CD4-positive, alpha-beta T cell (primary cell): Measurements from ENCODE around the gene STK24. TPM values are rescaled to one million over a fixed set of nuclear protein-coding genes. Genes with fewer than 3 reads are reported as not detected.
A peak's percentile ranks its signal among the peaks of the same experiment; 100 is the strongest.

Experiments
- ATAC-seq: fragments of 200-7000 bp; cut with Tn5 transposase; one replicate; pipeline ENCODE4 v1.10.0; 2022; ENCODE audit warnings: mild to moderate bottlenecking; ENCODE audit not compliant: poor library complexity
- CTCF ChIA-PET: fragments of 350-600 bp; sonication (Branson Sonifier 250); formaldehyde crosslinking; loops from one replicate; lab custom pipeline; 2021; ENCODE audit warnings: antibody characterized with exemption, inconsistent platforms; lab: Charles Lee
- POLR2A ChIA-PET: fragments of 350-600 bp; sonication (Branson Sonifier 250); formaldehyde crosslinking; loops from one replicate; lab custom pipeline; 2021; ENCODE audit warnings: antibody characterized with exemption, inconsistent platforms; lab: Charles Lee
- DNase-seq, 14 experiments: peaks; one replicate each; pipeline ENCODE4 v3.0.0-alpha.2; 2013 to 2020; ENCODE audit warnings: mixed read lengths in 2 of 14
- H3K27ac ChIP-seq, 2 donors: one replicate each; pipeline versions ENCODE4 v1.5.1 to v1.7.0; 2013; ENCODE audit warnings: low read length in 2 of 2, low read depth in 1 of 2, mild to moderate bottlenecking in 1 of 2
- H3K27me3 ChIP-seq, 2 experiments: 1 replicate in 1 of 2; 2 replicates in 1 of 2; pipeline versions ENCODE4 v1.6.1 to v1.7.0; 2013; ENCODE audit warnings: low read length in 2 of 2, control low read depth in 1 of 2, mild to moderate bottlenecking in 1 of 2, moderate library complexity in 1 of 2; ENCODE audit not compliant: insufficient read depth in 2 of 2, control insufficient read depth in 1 of 2
- H3K36me3 ChIP-seq: one replicate; pipeline ENCODE4 v1.6.1; 2013; ENCODE audit warnings: low read length, control low read depth; ENCODE audit not compliant: insufficient read depth
- H3K4me1 ChIP-seq: one replicate; pipeline ENCODE4 v1.6.1; 2013; ENCODE audit warnings: low read length, control low read depth; ENCODE audit not compliant: insufficient read depth
- H3K4me3 ChIP-seq: one replicate; pipeline ENCODE4 v1.5.1; 2013; ENCODE audit warnings: mild to moderate bottlenecking, low read length, moderate library complexity
- H3K9me3 ChIP-seq, 2 experiments: 1 replicate in 1 of 2; 2 replicates in 1 of 2; pipeline versions ENCODE4 v1.6.1 to v1.7.0; 2013; ENCODE audit warnings: low read length in 2 of 2, mild to moderate bottlenecking in 2 of 2, control low read depth in 1 of 2, moderate library complexity in 1 of 2; ENCODE audit not compliant: control insufficient read depth in 1 of 2, insufficient read depth in 1 of 2
- H3K27ac Mint-ChIP-seq: one replicate; pipeline ENCODE4 v1.8.0; 2020; ENCODE audit warnings: mixed read lengths
- H3K27me3 Mint-ChIP-seq: one replicate; pipeline ENCODE4 v1.8.0; 2021; ENCODE audit warnings: mixed read lengths
- H3K36me3 Mint-ChIP-seq: one replicate; pipeline ENCODE4 v1.8.0; 2021; ENCODE audit warnings: low read depth, mixed read lengths
- H3K4me1 Mint-ChIP-seq: one replicate; pipeline ENCODE4 v1.8.0; 2021; ENCODE audit warnings: low read depth, mixed read lengths
- H3K4me3 Mint-ChIP-seq: one replicate; pipeline ENCODE4 v1.8.0; 2020; ENCODE audit warnings: mild to moderate bottlenecking, mixed read lengths
- H3K9me3 Mint-ChIP-seq: one replicate; pipeline ENCODE4 v1.8.0; 2020; ENCODE audit warnings: mixed read lengths
- CTCF ChIP-seq: fragments of 200-600 bp; IDR thresholded peaks from one replicate; pipeline ENCODE4 v1.8.0; 2022; ENCODE audit warnings: antibody characterized with exemption, mild to moderate bottlenecking
- intact Hi-C, 2 experiments: fragments of 100-400 bp; cut with DNase I in 1 of 2; cut with micrococcal nuclease in 1 of 2; formaldehyde crosslinking; loops; one replicate each; pipeline versions ENCODE4 v1.15.1 to v1.9.0; 2023 to 2025; cut with DNase I, micrococcal nuclease
- total RNA-seq, 174 experiments: library from RNA in 2 of 174; stranded (reverse) in 2 of 174; gene quantifications; one replicate each; pipeline ENCODE4 v1.2.3 and lab custom pipeline; 2021 to 2026

The STK24 gene
- total RNA-seq, 2 experiments from 2014 or later, result 82.3 to 85.2 TPM

GRCh38 chr13:98450026-98450425 lies 126.9 kb downstream of the STK24 start:
- no peak overlapping the region for H3K4me3 Mint-ChIP-seq
- no peaks in the 10 kb centered on the region for H3K27me3 Mint-ChIP-seq
- ATAC-seq (no peak), DNase-seq (no peak)
- Histone ChIP-seq H3K27me3 (no peaks in the 10 kb centered on the region), H3K27ac (peak overlapping the region; percentile 1 to 47), H3K36me3 (peaks cover 51% of the 10 kb centered on the region), H3K4me3 (no peak overlapping the region), H3K9me3 (no peaks in the 10 kb centered on the region), H3K4me1 (peaks cover 21% of the 10 kb centered on the region)
- H3K36me3 Mint-ChIP-seq, result peaks cover 69% of the 10 kb centered on the region
- peak overlapping the region; percentile 77 for H3K27ac Mint-ChIP-seq
- peaks cover 41% of the 10 kb centered on the region for H3K4me1 Mint-ChIP-seq
- CTCF ChIA-PET, result interaction anchor here (1.2 to 1.8 kb wide), 3 partner anchors 17 to 203 kb away, joined by 3 to 6 read pairs (median 4); no protein-coding TSS in a partner anchor
- no peak for TF ChIP-seq CTCF
- no peaks in the 10 kb centered on the region for H3K9me3 Mint-ChIP-seq
- intact Hi-C loops, result no loop called here
- POLR2A ChIA-PET, result interaction anchor here (0.6 to 1.1 kb wide), 2 partner anchors 122 to 157 kb away, joined by 3 read pairs; no protein-coding TSS in a partner anchor

- Histone ChIP-seq H3K27me3 (no peaks in the 10 kb centered on the region), H3K9me3 (no peaks in the 10 kb centered on the region), H3K36me3 (peaks cover 44% of the 10 kb centered on the region), H3K27ac (no peak overlapping the region), H3K4me3 (no peak overlapping the region), H3K4me1 (peaks cover 26% of the 10 kb centered on the region)
- intact Hi-C loops, result loop anchor here in 1 of 2 experiments (10.0 kb wide), 1 partner anchor 396 kb away; no protein-coding TSS in a partner anchor
- Mint-ChIP-seq H3K4me1 (peaks cover 44% of the 10 kb centered on the region), H3K27me3 (no peaks in the 10 kb centered on the region), H3K9me3 (no peaks in the 10 kb centered on the region), H3K27ac (peak overlapping the region; percentile 77), H3K4me3 (no peak overlapping the region), H3K36me3 (peaks cover 61% of the 10 kb centered on the region)
- ChIA-PET POLR2A (no interaction called here), CTCF (interaction anchor here (1.4 kb wide), 1 partner anchor 204 kb away, joined by 6 read pairs; no protein-coding TSS in a partner anchor)
- no peak for TF ChIP-seq CTCF
- DNase-seq, result no peak
- ATAC-seq, result no peak
Measured at GRCh38 chr13:98449273-98449672, 127.6 kb downstream of the STK24 start.

GRCh38 chr13:98448642-98448928 lies 128.3 kb downstream of the STK24 start:
- ATAC-seq (no peak), DNase-seq (no peak)
- intact Hi-C loops, result loop anchor here in 1 of 2 experiments (10.0 kb wide), 1 partner anchor 396 kb away; no protein-coding TSS in a partner anchor
- no peaks in the 10 kb centered on the region for H3K27me3 Mint-ChIP-seq
- no peak overlapping the region for H3K4me3 Mint-ChIP-seq
- no peak overlapping the region for H3K4me3 ChIP-seq
- CTCF ChIA-PET, result no interaction called here
- H3K9me3 Mint-ChIP-seq, result no peaks in the 10 kb centered on the region
- H3K36me3 ChIP-seq, result peaks cover 39% of the 10 kb centered on the region
- H3K36me3 Mint-ChIP-seq, result peaks cover 54% of the 10 kb centered on the region
- no peaks in the 10 kb centered on the region for H3K9me3 ChIP-seq
- POLR2A ChIA-PET, result no interaction called here
- peak overlapping the region; percentile 77 for H3K27ac Mint-ChIP-seq
- peaks cover 26% of the 10 kb centered on the region for H3K4me1 ChIP-seq
- TF ChIP-seq CTCF, result no peak
- no peaks in the 10 kb centered on the region for H3K27me3 ChIP-seq
- H3K27ac ChIP-seq, result no peak overlapping the region
- peaks cover 43% of the 10 kb centered on the region for H3K4me1 Mint-ChIP-seq
